ENCODE measurements around the gene MSI2.

Gene MSI2

DNA sequence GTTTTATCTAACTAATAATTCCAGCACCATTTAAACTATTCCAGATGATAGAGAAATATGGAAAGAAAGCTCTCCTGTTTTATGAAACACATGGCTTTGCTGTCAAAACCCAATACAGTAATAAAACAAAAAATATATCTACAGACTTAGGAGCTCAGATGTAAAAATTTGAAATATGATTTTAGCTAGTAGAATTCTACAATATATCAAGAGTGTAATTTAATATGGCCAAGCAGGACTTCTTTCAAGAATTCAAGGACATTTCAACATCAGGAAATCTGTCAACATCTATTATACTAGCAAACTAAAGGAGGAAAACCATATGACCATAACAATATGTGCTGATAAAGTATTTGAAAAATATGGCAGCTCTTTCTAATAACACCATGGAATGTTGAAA, 431.3 kb downstream of the MSI2 start:
- TF ChIP-seq ZBTB7A (IDR thresholded peaks at IDR 0.05; ENCODE audit: low read depth), result no peak
- TF ChIP-seq TCF12 (IDR thresholded peaks at IDR 0.05; ENCODE audit: low read depth), result no peak
- no peak for TF ChIP-seq FOXM1 (IDR thresholded peaks at IDR 0.05; ENCODE audit: borderline replicate concordance, low read depth)
- no peak for TF ChIP-seq EP300 (IDR thresholded peaks at IDR 0.05; ENCODE audit: borderline replicate concordance)
- TF ChIP-seq, protein P1, sequence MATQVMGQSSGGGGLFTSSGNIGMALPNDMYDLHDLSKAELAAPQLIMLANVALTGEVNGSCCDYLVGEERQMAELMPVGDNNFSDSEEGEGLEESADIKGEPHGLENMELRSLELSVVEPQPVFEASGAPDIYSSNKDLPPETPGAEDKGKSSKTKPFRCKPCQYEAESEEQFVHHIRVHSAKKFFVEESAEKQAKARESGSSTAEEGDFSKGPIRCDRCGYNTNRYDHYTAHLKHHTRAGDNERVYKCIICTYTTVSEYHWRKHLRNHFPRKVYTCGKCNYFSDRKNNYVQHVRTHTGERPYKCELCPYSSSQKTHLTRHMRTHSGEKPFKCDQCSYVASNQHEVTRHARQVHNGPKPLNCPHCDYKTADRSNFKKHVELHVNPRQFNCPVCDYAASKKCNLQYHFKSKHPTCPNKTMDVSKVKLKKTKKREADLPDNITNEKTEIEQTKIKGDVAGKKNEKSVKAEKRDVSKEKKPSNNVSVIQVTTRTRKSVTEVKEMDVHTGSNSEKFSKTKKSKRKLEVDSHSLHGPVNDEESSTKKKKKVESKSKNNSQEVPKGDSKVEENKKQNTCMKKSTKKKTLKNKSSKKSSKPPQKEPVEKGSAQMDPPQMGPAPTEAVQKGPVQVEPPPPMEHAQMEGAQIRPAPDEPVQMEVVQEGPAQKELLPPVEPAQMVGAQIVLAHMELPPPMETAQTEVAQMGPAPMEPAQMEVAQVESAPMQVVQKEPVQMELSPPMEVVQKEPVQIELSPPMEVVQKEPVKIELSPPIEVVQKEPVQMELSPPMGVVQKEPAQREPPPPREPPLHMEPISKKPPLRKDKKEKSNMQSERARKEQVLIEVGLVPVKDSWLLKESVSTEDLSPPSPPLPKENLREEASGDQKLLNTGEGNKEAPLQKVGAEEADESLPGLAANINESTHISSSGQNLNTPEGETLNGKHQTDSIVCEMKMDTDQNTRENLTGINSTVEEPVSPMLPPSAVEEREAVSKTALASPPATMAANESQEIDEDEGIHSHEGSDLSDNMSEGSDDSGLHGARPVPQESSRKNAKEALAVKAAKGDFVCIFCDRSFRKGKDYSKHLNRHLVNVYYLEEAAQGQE (IDR thresholded peaks at IDR 0.05; ENCODE audit: low read depth), result no peak
- TF ChIP-seq, protein P2, sequence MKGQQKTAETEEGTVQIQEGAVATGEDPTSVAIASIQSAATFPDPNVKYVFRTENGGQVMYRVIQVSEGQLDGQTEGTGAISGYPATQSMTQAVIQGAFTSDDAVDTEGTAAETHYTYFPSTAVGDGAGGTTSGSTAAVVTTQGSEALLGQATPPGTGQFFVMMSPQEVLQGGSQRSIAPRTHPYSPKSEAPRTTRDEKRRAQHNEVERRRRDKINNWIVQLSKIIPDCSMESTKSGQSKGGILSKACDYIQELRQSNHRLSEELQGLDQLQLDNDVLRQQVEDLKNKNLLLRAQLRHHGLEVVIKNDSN (IDR thresholded peaks at IDR 0.05), result no peak
- no peak for TF ChIP-seq TAF1 (IDR thresholded peaks at IDR 0.05; ENCODE audit: low read depth)
- TF ChIP-seq TEAD4 (IDR thresholded peaks at IDR 0.05), result no peak
- TF ChIP-seq, protein P3, sequence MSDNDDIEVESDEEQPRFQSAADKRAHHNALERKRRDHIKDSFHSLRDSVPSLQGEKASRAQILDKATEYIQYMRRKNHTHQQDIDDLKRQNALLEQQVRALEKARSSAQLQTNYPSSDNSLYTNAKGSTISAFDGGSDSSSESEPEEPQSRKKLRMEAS (IDR thresholded peaks at IDR 0.05), result no peak
- no peak for TF ChIP-seq RAD21 (IDR thresholded peaks at IDR 0.05; ENCODE audit: low read depth)
- TF ChIP-seq CREB1 (IDR thresholded peaks at IDR 0.05; ENCODE audit: low read depth), result no peak
- TF ChIP-seq NFIC (IDR thresholded peaks at IDR 0.05), result no peak
- TF ChIP-seq CEBPB (IDR thresholded peaks at IDR 0.05), result no peak
- no peak for TF ChIP-seq EGR1 (IDR thresholded peaks at IDR 0.05)
- TF ChIP-seq YY1 (IDR thresholded peaks at IDR 0.05; ENCODE audit: low read depth), result no peak

DNA sequence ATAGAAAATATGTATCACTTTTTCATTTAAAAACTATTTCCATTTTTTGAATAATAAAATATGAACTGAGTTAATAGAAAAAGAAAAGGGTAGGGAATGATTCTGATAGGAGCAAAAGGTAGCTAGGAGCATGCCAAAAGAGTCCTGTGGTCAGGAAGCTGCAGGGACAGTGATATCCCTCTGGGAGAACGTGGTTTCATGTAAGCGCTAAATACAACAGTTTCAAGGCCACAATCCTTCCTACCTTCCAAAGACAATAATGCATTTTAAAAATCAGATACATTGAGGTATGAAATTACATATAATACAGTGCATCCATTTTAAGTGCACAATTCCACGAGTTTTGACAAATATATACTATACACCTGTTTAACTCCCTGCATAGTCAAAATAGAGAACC, 432.9 kb downstream of the MSI2 start:
- TF ChIP-seq EGR1 (IDR thresholded peaks at IDR 0.05) (no peak), FOXM1 (IDR thresholded peaks at IDR 0.05; ENCODE audit: borderline replicate concordance, low read depth) (no peak), TAF1 (IDR thresholded peaks at IDR 0.05; ENCODE audit: low read depth) (no peak), TEAD4 (IDR thresholded peaks at IDR 0.05) (no peak), CEBPB (IDR thresholded peaks at IDR 0.05) (no peak)
- TF ChIP-seq, protein P3 (IDR thresholded peaks at IDR 0.05), result no peak
- TF ChIP-seq, protein P1 (IDR thresholded peaks at IDR 0.05; ENCODE audit: low read depth), result no peak

DNA sequence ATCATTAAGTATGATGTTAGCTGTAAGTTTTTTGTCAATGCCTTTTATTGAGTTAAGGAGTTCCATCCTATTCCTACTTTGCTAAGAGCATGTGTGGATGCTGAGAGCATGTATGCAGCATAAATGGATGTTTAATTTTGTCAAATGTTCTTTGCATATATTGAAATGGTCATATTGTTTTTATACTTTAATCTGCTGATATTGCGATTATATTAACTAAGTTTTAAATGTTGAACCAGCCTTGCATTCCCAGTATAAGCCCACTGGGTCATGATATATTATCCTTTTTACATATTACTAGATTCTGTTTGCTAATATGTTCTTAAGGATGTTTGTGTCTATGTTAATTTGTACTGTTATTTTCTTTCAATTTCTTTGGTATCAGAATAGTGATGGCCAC, 435.6 kb downstream of the MSI2 start:
- TF ChIP-seq EGR1 (IDR thresholded peaks at IDR 0.05) (no peak), EP300 (IDR thresholded peaks at IDR 0.05; ENCODE audit: borderline replicate concordance) (no peak), CEBPB (IDR thresholded peaks at IDR 0.05) (no peak), YY1 (IDR thresholded peaks at IDR 0.05; ENCODE audit: low read depth) (no peak), ZBTB7A (IDR thresholded peaks at IDR 0.05; ENCODE audit: low read depth) (no peak)
- TF ChIP-seq, protein P3 (IDR thresholded peaks at IDR 0.05), result no peak

DNA sequence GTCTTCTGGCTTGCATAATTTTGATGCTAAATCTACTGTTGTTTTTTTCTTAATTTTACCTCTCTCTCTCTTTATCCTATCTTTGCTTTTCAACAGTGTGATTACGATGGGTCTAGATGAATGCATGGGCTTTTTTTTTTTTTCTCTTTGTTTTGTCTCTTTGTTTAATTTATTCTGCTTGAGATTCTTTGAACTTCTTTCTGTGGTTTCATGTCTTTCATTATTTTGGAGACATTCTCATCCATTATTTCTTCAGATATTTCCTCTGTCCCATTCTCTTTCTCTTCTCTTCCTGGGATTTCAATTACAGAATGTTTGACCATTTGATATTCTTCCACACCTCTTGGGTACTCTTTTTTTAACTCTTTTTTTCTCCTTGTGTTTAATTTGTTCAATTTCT, 436.4 kb downstream of the MSI2 start:
- TF ChIP-seq, protein P1 (IDR thresholded peaks at IDR 0.05; ENCODE audit: low read depth), result no peak
- TF ChIP-seq CREB1 (IDR thresholded peaks at IDR 0.05; ENCODE audit: low read depth) (no peak), TAF1 (IDR thresholded peaks at IDR 0.05; ENCODE audit: low read depth) (no peak), CEBPB (IDR thresholded peaks at IDR 0.05) (no peak), ZBTB7A (IDR thresholded peaks at IDR 0.05; ENCODE audit: low read depth) (no peak), EP300 (IDR thresholded peaks at IDR 0.05; ENCODE audit: borderline replicate concordance) (no peak), TEAD4 (IDR thresholded peaks at IDR 0.05) (no peak), YY1 (IDR thresholded peaks at IDR 0.05; ENCODE audit: low read depth) (no peak), RAD21 (IDR thresholded peaks at IDR 0.05; ENCODE audit: low read depth) (no peak)
- TF ChIP-seq, protein P3 (IDR thresholded peaks at IDR 0.05), result no peak
- TF ChIP-seq, protein P2 (IDR thresholded peaks at IDR 0.05), result no peak

Measured in Ishikawa (cell line).